H1 (cell line): ENCODE measurements around the gene ASIC2. TPM values are rescaled to one million over a fixed set of nuclear protein-coding genes. Genes with fewer than 3 reads are reported as not detected.

Experiments
- CTCF ChIP-seq, 3 experiments: IDR thresholded peaks; 1 replicate in 2 of 3; 2 replicates in 1 of 3; pipeline versions ENCODE4 v1.5.1 to v1.6.1; 2011; ENCODE audit warnings: low read length in 3 of 3, mild to moderate bottlenecking in 3 of 3, inconsistent platforms in 2 of 3, low read depth in 1 of 3, moderate library complexity in 1 of 3; ENCODE audit not compliant: insufficient read depth in 1 of 3; ENCODE audit errors: control extremely low read depth in 1 of 3
- EZH2 ChIP-seq: fragments of 200-600 bp; sonication (generic); IDR thresholded peaks from 2 replicates; pipeline ENCODE4 v1.7.1; 2012; ENCODE audit warnings: low read depth, mild to moderate bottlenecking, moderate library complexity, low read length, inconsistent platforms; ENCODE audit not compliant: severe bottlenecking
- TBP ChIP-seq: IDR thresholded peaks from 2 replicates; pipeline ENCODE4 v1.6.1; 2011; ENCODE audit warnings: low read depth, low read length, improper control_type of control experiment
- polyA plus RNA-seq, 7 experiments: library from polyadenylated mRNA; depleted of rRNA in 3 of 7; stranded (reverse) in 5 of 7; unstranded in 2 of 7; fragments of >200 nt in 5 of 7; fragments of 200-250 nt in 2 of 7; gene quantifications; 1 replicate in 5 of 7; 2 replicates in 1 of 7; 4 replicates in 1 of 7; pipeline versions ENCODE4 v1.2.1 to v1.2.3, GENCODE V29; 2011 to 2013; ENCODE audit warnings: missing spikeins in 2 of 7, mixed read lengths in 2 of 7
- total RNA-seq: library from RNA; stranded (reverse); fragmentation: NEBNext Ultra II Directional; extraction: Animal tissue kit (Norgen Biotek cat#: 25700); gene quantifications from 2 replicates; pipeline ENCODE4 v1.2.1, GENCODE V29; 2021

The ASIC2 gene
- total and polyA plus RNA-seq, 2 of the 8 experiments (the other 6 are each of a cell fraction or from before 2014, with no cell fraction given) = 0.86 to 1.2 TPM

DNA sequence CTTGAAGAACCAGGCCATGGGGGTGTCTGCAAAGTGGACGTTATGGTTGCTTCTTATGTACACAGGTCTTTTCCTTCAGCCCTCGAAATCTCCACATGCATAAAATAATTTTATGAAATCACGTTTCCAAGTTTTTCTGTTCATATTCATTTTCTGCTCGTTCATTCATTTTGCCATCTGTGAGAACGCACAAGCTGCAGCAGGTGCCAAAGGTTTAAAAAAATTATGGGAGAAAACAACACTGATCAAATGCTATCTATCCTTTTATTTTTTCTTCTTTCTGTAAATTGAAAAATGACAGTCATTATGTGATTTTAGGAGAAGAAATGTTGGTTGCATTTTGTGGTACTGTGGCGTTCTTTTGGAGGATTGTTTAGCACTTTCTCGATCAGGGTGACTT, 285.9 kb downstream of the ASIC2 start (continued):
- TF ChIP-seq CTCF (IDR thresholded peaks at IDR 0.05; ENCODE audit: control extremely low read depth in 1 of 3, insufficient read depth in 1 of 3, low read depth in 1 of 3, low read length in 3 of 3) = no peak
- TF ChIP-seq TBP = no peak
- no peak for TF ChIP-seq EZH2
- TF ChIP-seq, all 59 proteins: peak for 0
